Astrocyte of the cerebellum (primary cell): Measurements from ENCODE around the gene NAA10.
"Not testable (repeated sequence)": the region's sequence is repeated elsewhere in the genome, so short reads cannot be mapped to it uniquely, and the experiment has no call there.

Experiments used
- DNase-seq: peaks from one replicate; pipeline ENCODE4 v3.0.0-alpha.2; 2011; ENCODE audit warnings: low read depth
- H3K4me3 ChIP-seq: 2 replicates; pipeline ENCODE4 v1.5.1; 2011; ENCODE audit warnings: mild to moderate bottlenecking, low read depth, low read length, moderate library complexity
- CTCF ChIP-seq: IDR thresholded peaks from 2 replicates; pipeline ENCODE4 v1.5.1; 2012; ENCODE audit warnings: low read length, low read depth, moderate library complexity, mild to moderate bottlenecking; ENCODE audit errors: missing control alignments
- in situ Hi-C: cut with HindIII; loops from 2 replicates; pipeline ENCODE4 v1.10.0; 2017; ENCODE audit warnings: low sequenced_read_pairs

Gene NAA10

GRCh38 chrX:153934762-153935325, at the start of gene NAA10:
NAA10 (minus strand) TSS chrX:153935037; CDS start chrX:153934904, 133 bp downstream.
- TF ChIP-seq CTCF, result no peak
- peak; percentile 27 for DNase-seq
- peak within 1 kb of the TSS; percentile 64 for H3K4me3 ChIP-seq
- in situ Hi-C loops, result no loop called here

GRCh38 chrX:153983321-153983801, 48.5 kb upstream of the NAA10 start:
- DNase-seq, result no peak
- H3K4me3 ChIP-seq, result no peak overlapping the region
- in situ Hi-C loops, result no loop called here
- no peak for TF ChIP-seq CTCF

- no peak overlapping the region for H3K4me3 ChIP-seq
- DNase-seq, result no peak
- in situ Hi-C loops, result no loop called here
- TF ChIP-seq CTCF, result no peak
Observed at GRCh38 chrX:153981771-153982533, 47.1 kb upstream of the NAA10 start.

GRCh38 chrX:153981231-153981630, 46.4 kb upstream of the NAA10 start:
- no peak overlapping the region for H3K4me3 ChIP-seq
- TF ChIP-seq CTCF, result no peak
- no peak for DNase-seq
- in situ Hi-C loops, result no loop called here

GRCh38 chrX:153980394-153980793, 45.6 kb upstream of the NAA10 start:
- DNase-seq, in situ Hi-C loops, H3K4me3 ChIP-seq: not testable (repeated sequence)

- TF ChIP-seq CTCF, result no peak
- in situ Hi-C loops, result no loop called here
- no peak for DNase-seq
- H3K4me3 ChIP-seq, result no peak overlapping the region
Observed at GRCh38 chrX:153974726-153975286, 40.0 kb upstream of the NAA10 start.
